Neural cell (in vitro differentiated cells): ENCODE measurements around the gene MLH1. TPM values are rescaled to one million over a fixed set of nuclear protein-coding genes. Genes with fewer than 3 reads are reported as not detected.
"Not testable (repeated sequence)": the region's sequence is repeated elsewhere in the genome, so short reads cannot be mapped to it uniquely, and the experiment has no call there.

ENCODE experiments used
- H2AFZ ChIP-seq: fragments of 200-600, 300-800 bp; sonication (generic), shearing (Covaris generic); 2 replicates; pipeline ENCODE4 v1.6.0; 2014; ENCODE audit warnings: low read depth, mild to moderate bottlenecking, antibody characterized with exemption, low read length, moderate library complexity
- H3F3A ChIP-seq: fragments of 200-600 bp; shearing (Covaris generic); 2 replicates; pipeline ENCODE4 v1.6.1; 2016; ENCODE audit warnings: mild to moderate bottlenecking, moderate library complexity, mixed read lengths, antibody characterized with exemption, low read length; ENCODE audit not compliant: insufficient read depth, poor library complexity, severe bottlenecking
- H3K27ac ChIP-seq: fragments of 200-600, 300-800 bp; sonication (generic), shearing (Covaris generic); 2 replicates; pipeline ENCODE4 v1.5.1; 2014; ENCODE audit warnings: mild to moderate bottlenecking, low read length, moderate library complexity
- H3K27me3 ChIP-seq: fragments of 300-800, 200-600 bp; sonication (generic), shearing (Covaris generic); 2 replicates; pipeline ENCODE4 v1.6.0; 2014; ENCODE audit warnings: mild to moderate bottlenecking, low read depth, low read length, moderate library complexity; ENCODE audit not compliant: insufficient read depth
- H3K36me3 ChIP-seq: fragments of 300-800, 200-600 bp; sonication (generic), shearing (Covaris generic); 2 replicates; pipeline ENCODE4 v1.5.1; 2014; ENCODE audit warnings: mild to moderate bottlenecking, antibody characterized with exemption, low read length, moderate library complexity; ENCODE audit not compliant: insufficient read depth
- H3K4me2 ChIP-seq: fragments of 300-800, 200-600 bp; sonication (generic), shearing (Covaris generic); 2 replicates; pipeline ENCODE4 v1.6.0; 2014; ENCODE audit warnings: mild to moderate bottlenecking, low read length
- H3K4me3 ChIP-seq: fragments of 300-800, 200-600 bp; sonication (generic), shearing (Covaris generic); 2 replicates; pipeline ENCODE4 v1.5.1; 2014; ENCODE audit warnings: mild to moderate bottlenecking, low read length, moderate library complexity
- H3K79me2 ChIP-seq: fragments of 200-600 bp; shearing (Covaris generic); replicated peaks from 2 replicates; pipeline ENCODE4 v1.6.0; 2014; ENCODE audit warnings: mild to moderate bottlenecking, low read length, moderate library complexity; ENCODE audit not compliant: insufficient read depth
- H3K9ac ChIP-seq: fragments of 300-800, 200-600 bp; sonication (generic), shearing (Covaris generic); 2 replicates; pipeline ENCODE4 v1.6.1; 2016; ENCODE audit warnings: mild to moderate bottlenecking, low read length, mixed read lengths
- H3K9me2 ChIP-seq: fragments of 200-600 bp; shearing (Covaris generic); 2 replicates; pipeline ENCODE4 v1.6.1; 2016; ENCODE audit warnings: mild to moderate bottlenecking, low read length, mixed read lengths; ENCODE audit not compliant: insufficient read depth
- H3K9me3 ChIP-seq: fragments of 200-600, 300-800 bp; sonication (generic), shearing (Covaris generic); 2 replicates; pipeline ENCODE4 v1.6.1; 2016; ENCODE audit warnings: mild to moderate bottlenecking, mixed run types, low read length, moderate library complexity, mixed read lengths
- H4K20me1 ChIP-seq: fragments of 200-600 bp; shearing (Covaris generic); 2 replicates; pipeline ENCODE4 v1.6.1; 2016; ENCODE audit warnings: mild to moderate bottlenecking, mixed run types; ENCODE audit not compliant: insufficient read depth
- EP300 ChIP-seq: fragments of 450-650 bp; conservative IDR thresholded peaks from 2 replicates; pipeline ENCODE4 v1.6.1; 2014; ENCODE audit warnings: antibody characterized with exemption, mild to moderate bottlenecking, moderate library complexity; ENCODE audit not compliant: poor library complexity, severe bottlenecking
- EZH2 ChIP-seq: fragments of 200-600, 300-800 bp; shearing (Covaris generic), sonication (generic); IDR thresholded peaks from 2 replicates; pipeline ENCODE4 v1.6.1; 2014; ENCODE audit warnings: antibody characterized with exemption, low read length, borderline replicate concordance, mild to moderate bottlenecking; ENCODE audit not compliant: insufficient read depth, poor library complexity, severe bottlenecking
- MXI1 ChIP-seq: fragments of 450-650 bp; conservative IDR thresholded peaks from 2 replicates; pipeline ENCODE4 v1.6.1; 2014; ENCODE audit warnings: antibody characterized with exemption, mild to moderate bottlenecking; ENCODE audit not compliant: poor library complexity, severe bottlenecking
- POLR2AphosphoS5 ChIP-seq: IDR thresholded peaks from 2 replicates; pipeline ENCODE4 v1.6.1; 2012
- RAD21 ChIP-seq: fragments of 450-650 bp; conservative IDR thresholded peaks from 2 replicates; pipeline ENCODE4 v1.6.1; 2014; ENCODE audit warnings: antibody characterized with exemption, mild to moderate bottlenecking, moderate library complexity
- SMC3 ChIP-seq: fragments of 450-650 bp; conservative IDR thresholded peaks from 2 replicates; pipeline ENCODE4 v1.6.1; 2014; ENCODE audit warnings: antibody characterized with exemption, mild to moderate bottlenecking, moderate library complexity; ENCODE audit not compliant: poor library complexity
- TAF1 ChIP-seq: IDR thresholded peaks from 2 replicates; pipeline ENCODE4 v1.6.1; 2012; ENCODE audit warnings: low read depth
- polyA plus RNA-seq: library from polyadenylated mRNA; depleted of rRNA; stranded (reverse); fragments of >200 nt; gene quantifications from 2 replicates; pipeline ENCODE4 v1.2.3, GENCODE V29; 2014
- TF ChIP-seq, protein P1 (sequence below): IDR thresholded peaks from 2 replicates; pipeline ENCODE4 v1.6.1; 2012; ENCODE audit warnings: borderline replicate concordance
- TF ChIP-seq, protein P2 (sequence below): fragments of 450-650 bp; IDR thresholded peaks from 2 replicates; pipeline ENCODE4 v1.5.1; 2014; ENCODE audit warnings: antibody characterized with exemption, mild to moderate bottlenecking, moderate library complexity; ENCODE audit not compliant: poor library complexity, severe bottlenecking

Gene MLH1
- polyA plus RNA-seq, 1 donor from 2014 or later: 73.7 TPM

DNA sequence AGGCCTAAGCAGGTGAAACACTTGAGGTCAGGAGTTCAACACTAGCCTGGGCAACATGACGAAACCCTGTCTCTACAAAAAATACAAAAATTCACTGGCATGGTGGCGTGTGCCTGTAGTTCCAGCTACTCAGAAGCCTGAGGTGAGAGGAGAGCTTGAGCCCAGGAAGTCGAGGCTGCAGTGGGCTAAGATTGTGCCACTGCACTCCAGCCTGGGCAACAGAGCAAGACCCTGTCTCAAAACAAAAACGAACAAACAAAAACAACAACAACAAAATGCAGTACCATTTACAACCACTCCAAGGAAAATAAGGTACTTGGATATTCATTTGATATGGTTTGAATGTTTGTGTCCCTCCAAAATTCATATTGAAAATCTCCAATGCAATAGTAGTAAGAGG lies 32.8 kb upstream of the MLH1 start:
- Histone ChIP-seq H3K79me2 (no peaks in the 10 kb centered on the region), H3K9me3 (no peaks in the 10 kb centered on the region), H3K36me3 (no peaks in the 10 kb centered on the region), H4K20me1 (no peaks in the 10 kb centered on the region), H3K27ac (no peak overlapping the region), H3K9ac (no peak overlapping the region), H2AFZ (no peak overlapping the region), H3K4me3 (no peak overlapping the region), H3F3A (no peaks in the 10 kb centered on the region), H3K9me2 (no peaks in the 10 kb centered on the region), H3K27me3 (no peaks in the 10 kb centered on the region), H3K4me2 (no peak overlapping the region)
- TF ChIP-seq EP300 (no peak), RAD21 (no peak), SMC3 (no peak), TAF1 (no peak), MXI1 (no peak), EZH2 (no peak), POLR2AphosphoS5 (no peak)
- TF ChIP-seq, protein P1, sequence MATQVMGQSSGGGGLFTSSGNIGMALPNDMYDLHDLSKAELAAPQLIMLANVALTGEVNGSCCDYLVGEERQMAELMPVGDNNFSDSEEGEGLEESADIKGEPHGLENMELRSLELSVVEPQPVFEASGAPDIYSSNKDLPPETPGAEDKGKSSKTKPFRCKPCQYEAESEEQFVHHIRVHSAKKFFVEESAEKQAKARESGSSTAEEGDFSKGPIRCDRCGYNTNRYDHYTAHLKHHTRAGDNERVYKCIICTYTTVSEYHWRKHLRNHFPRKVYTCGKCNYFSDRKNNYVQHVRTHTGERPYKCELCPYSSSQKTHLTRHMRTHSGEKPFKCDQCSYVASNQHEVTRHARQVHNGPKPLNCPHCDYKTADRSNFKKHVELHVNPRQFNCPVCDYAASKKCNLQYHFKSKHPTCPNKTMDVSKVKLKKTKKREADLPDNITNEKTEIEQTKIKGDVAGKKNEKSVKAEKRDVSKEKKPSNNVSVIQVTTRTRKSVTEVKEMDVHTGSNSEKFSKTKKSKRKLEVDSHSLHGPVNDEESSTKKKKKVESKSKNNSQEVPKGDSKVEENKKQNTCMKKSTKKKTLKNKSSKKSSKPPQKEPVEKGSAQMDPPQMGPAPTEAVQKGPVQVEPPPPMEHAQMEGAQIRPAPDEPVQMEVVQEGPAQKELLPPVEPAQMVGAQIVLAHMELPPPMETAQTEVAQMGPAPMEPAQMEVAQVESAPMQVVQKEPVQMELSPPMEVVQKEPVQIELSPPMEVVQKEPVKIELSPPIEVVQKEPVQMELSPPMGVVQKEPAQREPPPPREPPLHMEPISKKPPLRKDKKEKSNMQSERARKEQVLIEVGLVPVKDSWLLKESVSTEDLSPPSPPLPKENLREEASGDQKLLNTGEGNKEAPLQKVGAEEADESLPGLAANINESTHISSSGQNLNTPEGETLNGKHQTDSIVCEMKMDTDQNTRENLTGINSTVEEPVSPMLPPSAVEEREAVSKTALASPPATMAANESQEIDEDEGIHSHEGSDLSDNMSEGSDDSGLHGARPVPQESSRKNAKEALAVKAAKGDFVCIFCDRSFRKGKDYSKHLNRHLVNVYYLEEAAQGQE: no peak
- TF ChIP-seq, protein P2, sequence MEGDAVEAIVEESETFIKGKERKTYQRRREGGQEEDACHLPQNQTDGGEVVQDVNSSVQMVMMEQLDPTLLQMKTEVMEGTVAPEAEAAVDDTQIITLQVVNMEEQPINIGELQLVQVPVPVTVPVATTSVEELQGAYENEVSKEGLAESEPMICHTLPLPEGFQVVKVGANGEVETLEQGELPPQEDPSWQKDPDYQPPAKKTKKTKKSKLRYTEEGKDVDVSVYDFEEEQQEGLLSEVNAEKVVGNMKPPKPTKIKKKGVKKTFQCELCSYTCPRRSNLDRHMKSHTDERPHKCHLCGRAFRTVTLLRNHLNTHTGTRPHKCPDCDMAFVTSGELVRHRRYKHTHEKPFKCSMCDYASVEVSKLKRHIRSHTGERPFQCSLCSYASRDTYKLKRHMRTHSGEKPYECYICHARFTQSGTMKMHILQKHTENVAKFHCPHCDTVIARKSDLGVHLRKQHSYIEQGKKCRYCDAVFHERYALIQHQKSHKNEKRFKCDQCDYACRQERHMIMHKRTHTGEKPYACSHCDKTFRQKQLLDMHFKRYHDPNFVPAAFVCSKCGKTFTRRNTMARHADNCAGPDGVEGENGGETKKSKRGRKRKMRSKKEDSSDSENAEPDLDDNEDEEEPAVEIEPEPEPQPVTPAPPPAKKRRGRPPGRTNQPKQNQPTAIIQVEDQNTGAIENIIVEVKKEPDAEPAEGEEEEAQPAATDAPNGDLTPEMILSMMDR: no peak

DNA sequence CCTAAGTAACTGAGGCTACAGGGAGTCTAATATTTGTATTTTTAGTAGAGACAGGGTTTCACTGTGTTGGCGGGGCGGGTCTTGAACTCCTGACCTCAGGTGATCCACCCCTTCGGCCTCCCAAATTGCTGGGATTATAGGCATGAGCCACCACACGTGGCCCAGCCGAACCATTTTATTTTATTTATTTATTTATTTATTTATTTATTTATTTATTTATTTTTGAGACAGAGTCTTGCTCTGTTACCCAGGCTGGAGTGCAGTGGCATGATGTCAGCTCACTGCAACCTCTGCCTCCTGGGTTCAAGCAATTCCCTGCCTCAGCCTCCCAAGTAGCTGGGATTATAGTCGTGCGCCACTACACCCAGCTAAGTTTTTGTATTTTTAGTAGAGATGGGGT lies 30.3 kb upstream of the MLH1 start:
- H3K36me3 ChIP-seq, H3K4me3 ChIP-seq, H3K79me2 ChIP-seq, H3F3A ChIP-seq, H3K9me2 ChIP-seq, H3K9ac ChIP-seq, H3K27ac ChIP-seq, H3K27me3 ChIP-seq, H2AFZ ChIP-seq, H3K4me2 ChIP-seq, H4K20me1 ChIP-seq, H3K9me3 ChIP-seq: not testable (repeated sequence)

GRCh38 chr3:36964331-36964730 lies 29.0 kb upstream of the MLH1 start:
- Histone ChIP-seq H3K9me2 (no peaks in the 10 kb centered on the region), H3K9ac (no peak overlapping the region), H3K27me3 (no peaks in the 10 kb centered on the region), H3K36me3 (no peaks in the 10 kb centered on the region), H2AFZ (no peak overlapping the region), H4K20me1 (no peaks in the 10 kb centered on the region), H3K79me2 (no peaks in the 10 kb centered on the region), H3F3A (no peaks in the 10 kb centered on the region), H3K9me3 (no peaks in the 10 kb centered on the region), H3K27ac (no peak overlapping the region), H3K4me3 (no peak overlapping the region), H3K4me2 (no peak overlapping the region)
- TF ChIP-seq EP300 (no peak), MXI1 (no peak), SMC3 (no peak), TAF1 (no peak), EZH2 (no peak), POLR2AphosphoS5 (no peak), RAD21 (no peak)
- TF ChIP-seq, protein P1: no peak
- TF ChIP-seq, protein P2: no peak
